Spleen (tissue), 7 donors: ENCODE results near the gene CBL.

Experiments used
- POLR2A ChIP-seq, 3 donors: fragments of 450-650 bp; IDR thresholded peaks; one replicate each; pipeline ENCODE4 v1.5.1; 2017; ENCODE audit warnings: antibody characterized with exemption in 3 of 3, mild to moderate bottlenecking in 1 of 3
- POLR2AphosphoS5 ChIP-seq, 3 donors: sonication (generic); formaldehyde crosslinking; IDR thresholded peaks; one replicate each; pipeline ENCODE4 v1.5.1; 2017; ENCODE audit warnings: antibody characterized with exemption in 3 of 3
- TF ChIP-seq, protein P1 (sequence below), 11 experiments: fragments of 200-600 bp in 7 of 11; fragments of 450-650 bp in 4 of 11; sonication (generic) in 4 of 11; IDR thresholded peaks in 8 of 11; conservative IDR thresholded peaks in 3 of 11; 1 replicate in 7 of 11; 2 replicates in 4 of 11; pipeline versions ENCODE4 v1.4.0 to v1.8.0; 2016 to 2021; ENCODE audit warnings: antibody characterized with exemption in 11 of 11, inconsistent platforms in 4 of 11, mild to moderate bottlenecking in 1 of 11
- donor health status: DM: no; HTN: no; CAD: no; lungs with moderate emphysema.
- donor health status: DM: no; HTN: no; CAD: no.
- donor health status: DM: no; HTN: no; CAD: no.

DNA sequence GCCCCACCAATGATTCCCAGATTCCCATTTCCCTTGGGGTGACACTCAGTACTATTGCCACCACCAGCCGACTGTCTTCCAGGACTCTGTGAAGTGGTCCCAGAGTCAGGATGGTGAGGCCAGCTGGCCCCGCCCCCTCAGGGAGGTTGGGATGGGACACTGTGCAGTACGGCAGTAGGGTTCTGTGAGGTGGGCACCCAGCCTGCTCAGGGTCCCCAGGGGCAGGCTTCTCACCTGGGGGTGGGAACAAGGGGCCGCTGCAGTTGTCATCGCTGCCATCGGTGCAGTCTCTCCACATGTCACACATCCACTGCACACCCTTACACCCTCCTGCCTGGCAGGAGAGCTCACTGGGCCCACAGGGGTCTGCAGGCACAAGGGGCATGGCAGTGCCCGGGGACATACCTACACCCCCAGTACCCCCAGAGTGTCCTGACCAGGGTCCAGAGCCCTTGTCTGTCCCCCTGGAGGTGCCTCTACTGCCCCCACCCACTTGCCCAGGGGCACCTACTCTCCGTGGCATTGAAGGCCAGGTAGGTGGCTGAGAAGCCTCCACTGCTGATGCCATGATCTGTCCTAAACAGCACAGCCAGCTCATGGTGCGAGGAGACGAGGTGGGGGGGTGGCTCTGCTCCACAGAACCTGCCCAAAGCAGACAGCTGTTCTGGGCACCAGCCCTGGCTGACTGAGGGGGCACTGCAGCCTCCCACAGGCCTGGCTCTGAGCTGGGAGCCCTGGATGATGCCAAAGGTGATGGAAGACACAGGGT is 136.4 kb downstream of the CBL start:
- TF ChIP-seq, protein P1, sequence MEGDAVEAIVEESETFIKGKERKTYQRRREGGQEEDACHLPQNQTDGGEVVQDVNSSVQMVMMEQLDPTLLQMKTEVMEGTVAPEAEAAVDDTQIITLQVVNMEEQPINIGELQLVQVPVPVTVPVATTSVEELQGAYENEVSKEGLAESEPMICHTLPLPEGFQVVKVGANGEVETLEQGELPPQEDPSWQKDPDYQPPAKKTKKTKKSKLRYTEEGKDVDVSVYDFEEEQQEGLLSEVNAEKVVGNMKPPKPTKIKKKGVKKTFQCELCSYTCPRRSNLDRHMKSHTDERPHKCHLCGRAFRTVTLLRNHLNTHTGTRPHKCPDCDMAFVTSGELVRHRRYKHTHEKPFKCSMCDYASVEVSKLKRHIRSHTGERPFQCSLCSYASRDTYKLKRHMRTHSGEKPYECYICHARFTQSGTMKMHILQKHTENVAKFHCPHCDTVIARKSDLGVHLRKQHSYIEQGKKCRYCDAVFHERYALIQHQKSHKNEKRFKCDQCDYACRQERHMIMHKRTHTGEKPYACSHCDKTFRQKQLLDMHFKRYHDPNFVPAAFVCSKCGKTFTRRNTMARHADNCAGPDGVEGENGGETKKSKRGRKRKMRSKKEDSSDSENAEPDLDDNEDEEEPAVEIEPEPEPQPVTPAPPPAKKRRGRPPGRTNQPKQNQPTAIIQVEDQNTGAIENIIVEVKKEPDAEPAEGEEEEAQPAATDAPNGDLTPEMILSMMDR (IDR thresholded peaks at IDR 0.05 in 8 of 11, conservative IDR thresholded peaks at IDR 0.05 in 3 of 11) = no peak
- TF ChIP-seq POLR2AphosphoS5 (IDR thresholded peaks at IDR 0.05) (no peak), POLR2A (IDR thresholded peaks at IDR 0.05) (no peak)
